Panc1 (cell line): ENCODE measurements around the gene MRPL40. TPM values are rescaled to one million over a fixed set of nuclear protein-coding genes. Genes with fewer than 3 reads are reported as not detected.

ENCODE experiments used
- ATAC-seq: fragments of 200-7000 bp; cut with Tn5 transposase; 2 replicates; pipeline ENCODE4 v1.9.1; 2020; ENCODE audit warnings: mild to moderate bottlenecking, moderate library complexity
- BruUV-seq: library from RNA; stranded (reverse); fragments of 400-500 nt; replicated peaks from 2 replicates; lab custom pipeline; 2021; lab: Mats Ljungman, UMichigan
- CTCF ChIA-PET: fragments of 300-600 bp; sonication (Branson Sonifier 250); formaldehyde crosslinking; loops from one replicate; lab custom pipeline; 2022; ENCODE audit warnings: antibody characterized with exemption; lab: Charles Lee
- POLR2A ChIA-PET: fragments of 300-600 bp; sonication (Branson Sonifier 250); formaldehyde crosslinking; loops from one replicate; lab custom pipeline; 2022; ENCODE audit warnings: antibody characterized with exemption; lab: Charles Lee
- DNase-seq: peaks from one replicate; pipeline ENCODE4 v3.0.0-alpha.2; 2010; ENCODE audit warnings: low read depth, low spot score
- H3K27ac ChIP-seq: 2 replicates; pipeline ENCODE4 v1.5.1; 2011; ENCODE audit warnings: mild to moderate bottlenecking, low read length, inconsistent platforms
- H3K27me3 ChIP-seq: fragments of 200-500 bp; sonication (Bioruptor generic); 2 replicates; pipeline ENCODE4 v1.6.0; 2014; ENCODE audit warnings: low read length, inconsistent platforms; ENCODE audit not compliant: control insufficient read depth, insufficient read depth
- H3K36me3 ChIP-seq: fragments of 200-500 bp; sonication (Bioruptor generic); 2 replicates; pipeline ENCODE4 v1.5.1; 2014; ENCODE audit warnings: inconsistent platforms, mild to moderate bottlenecking, low read length, moderate library complexity; ENCODE audit not compliant: control insufficient read depth, insufficient read depth
- H3K4me1 ChIP-seq: 2 replicates; pipeline ENCODE4 v1.5.1; 2011; ENCODE audit warnings: inconsistent platforms, mild to moderate bottlenecking, low read length, moderate library complexity; ENCODE audit not compliant: control insufficient read depth, insufficient read depth
- H3K4me3 ChIP-seq, 2 experiments: 2 replicates each; pipeline ENCODE4 v1.5.1; 2011 to 2012; ENCODE audit warnings: low read depth in 2 of 2, low read length in 2 of 2, mild to moderate bottlenecking in 2 of 2, inconsistent platforms in 1 of 2, moderate library complexity in 1 of 2
- H3K9me3 ChIP-seq: fragments of 200-500 bp; sonication (Bioruptor generic); 2 replicates; pipeline ENCODE4 v1.5.1; 2014; ENCODE audit warnings: low read depth, mild to moderate bottlenecking, inconsistent platforms, low read length, moderate library complexity; ENCODE audit not compliant: control insufficient read depth, insufficient read depth
- CTCF ChIP-seq: fragments of 450-650 bp; IDR thresholded peaks from 2 replicates; pipeline ENCODE4 v1.5.1; 2017; ENCODE audit warnings: mild to moderate bottlenecking
- POLR2AphosphoS5 ChIP-seq: IDR thresholded peaks from 2 replicates; pipeline ENCODE4 v1.6.1; 2012; ENCODE audit warnings: mild to moderate bottlenecking, low read depth, low read length, moderate library complexity
- REST ChIP-seq, 2 experiments: IDR thresholded peaks; 2 replicates each; pipeline ENCODE4 v1.6.1; 2011 to 2012; ENCODE audit warnings: low read depth in 2 of 2, control low read depth in 1 of 2, low read length in 1 of 2, mild to moderate bottlenecking in 1 of 2, moderate library complexity in 1 of 2; ENCODE audit not compliant: insufficient read depth in 1 of 2
- SIN3A ChIP-seq: IDR thresholded peaks from 2 replicates; pipeline ENCODE4 v1.6.1; 2012; ENCODE audit warnings: low read depth, mild to moderate bottlenecking, low read length, moderate library complexity, borderline replicate concordance; ENCODE audit not compliant: insufficient read depth
- TCF7L2 ChIP-seq: IDR thresholded peaks from 2 replicates; pipeline ENCODE4 v1.6.1; 2011; ENCODE audit warnings: mild to moderate bottlenecking, low read depth, low read length, inconsistent platforms
- in situ Hi-C: cut with HindIII; loops from 2 replicates; pipeline ENCODE4 v1.10.0; 2016; ENCODE audit warnings: low sequenced_read_pairs, low pct_unique_long_range_greater_than_20kb
- intact Hi-C: fragments of 100-400 bp; cut with micrococcal nuclease; formaldehyde crosslinking; loops from one replicate; pipeline ENCODE4 v1.10.0; 2022; ENCODE audit not compliant: unreplicated experiment
- total RNA-seq: library from RNA; stranded (reverse); gene quantifications from one replicate; pipeline ENCODE4 v1.2.1, GENCODE V29; 2021; ENCODE audit not compliant: unreplicated experiment

MRPL40 gene
- total RNA-seq, 1 experiment from 2014 or later = 36.3 TPM

DNA sequence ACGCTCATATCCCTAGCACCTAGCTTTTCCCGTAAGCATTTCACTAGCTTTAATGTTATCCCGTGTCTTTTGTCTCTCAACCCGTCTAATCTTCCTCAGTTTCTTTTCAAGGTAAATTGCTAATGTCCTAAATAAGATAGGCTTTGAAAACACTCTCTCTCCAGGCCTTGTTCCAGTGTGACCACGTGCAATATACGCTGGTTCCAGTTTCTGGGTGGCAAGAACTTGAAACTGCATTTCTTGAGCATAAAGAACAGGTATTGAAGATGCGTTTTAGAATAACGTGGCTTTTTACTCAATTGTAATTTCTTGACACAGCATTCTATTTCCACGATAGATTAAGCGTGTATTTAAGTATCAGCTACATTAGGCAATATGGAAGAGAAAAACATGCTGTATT lies 48.4 kb downstream of the MRPL40 start:
- no TSS peak for BruUV-seq
- Histone ChIP-seq H3K36me3 (peaks cover 3% of the 10 kb centered on the region), H3K27ac (peak overlapping the region; percentile 69), H3K9me3 (no peaks in the 10 kb centered on the region), H3K4me1 (peaks cover 3% of the 10 kb centered on the region; the same call in 1 of the 2 replicates), H3K4me3 (peak overlapping the region; percentile 89 to 93), H3K27me3 (no peaks in the 10 kb centered on the region)
- POLR2A ChIA-PET = no interaction called here
- in situ Hi-C loops (no loop called here), intact Hi-C loops (no loop called here)
- TF ChIP-seq SIN3A = no peak
- TF ChIP-seq TCF7L2 = no peak
- no peak for TF ChIP-seq POLR2AphosphoS5
- TF ChIP-seq REST (IDR thresholded peaks at IDR 0.05; ENCODE audit: insufficient read depth in 1 of 2, low read depth in 2 of 2, low read length in 1 of 2) = no peak
- no peak for TF ChIP-seq CTCF
- DNase-seq (no peak), ATAC-seq (no peak)
- CTCF ChIA-PET = no interaction called here

GRCh38 chr22:19482297-19482696 lies 50.0 kb downstream of the MRPL40 start:
- in situ Hi-C loops = no loop called here
- no TSS peak for BruUV-seq
- CTCF ChIA-PET = no interaction called here

More at GRCh38 chr22:19482297-19482696, 50.0 kb downstream of the MRPL40 start:
- Histone ChIP-seq H3K36me3 (peaks cover 3% of the 10 kb centered on the region), H3K27ac (no peak overlapping the region), H3K9me3 (no peaks in the 10 kb centered on the region), H3K27me3 (no peaks in the 10 kb centered on the region), H3K4me3 (no peak overlapping the region), H3K4me1 (peaks cover 2% of the 10 kb centered on the region; the same call in 1 of the 2 replicates)
- TF ChIP-seq REST (IDR thresholded peaks at IDR 0.05; ENCODE audit: insufficient read depth in 1 of 2, low read depth in 2 of 2, low read length in 1 of 2) (no peak), TCF7L2 (no peak), POLR2AphosphoS5 (no peak), SIN3A (no peak), CTCF (no peak)
- POLR2A ChIA-PET = no interaction called here
- DNase-seq (no peak), ATAC-seq (no peak)
- intact Hi-C loops = no loop called here
